Activated T-helper 9 cell treated with anti-CD3 and anti-CD28 coated beads, Interleukin-2, amount 50 U/mL, for 16 hours (primary cell): Measurements from ENCODE around the gene SLC45A2.
"Not testable (repeated sequence)": the region's sequence is repeated elsewhere in the genome, so short reads cannot be mapped to it uniquely, and the experiment has no call there.

Experiments
- DNase-seq: peaks from one replicate; pipeline ENCODE4 v3.0.0-alpha.2; 2020; ENCODE audit warnings: low read depth

Gene SLC45A2

DNA sequence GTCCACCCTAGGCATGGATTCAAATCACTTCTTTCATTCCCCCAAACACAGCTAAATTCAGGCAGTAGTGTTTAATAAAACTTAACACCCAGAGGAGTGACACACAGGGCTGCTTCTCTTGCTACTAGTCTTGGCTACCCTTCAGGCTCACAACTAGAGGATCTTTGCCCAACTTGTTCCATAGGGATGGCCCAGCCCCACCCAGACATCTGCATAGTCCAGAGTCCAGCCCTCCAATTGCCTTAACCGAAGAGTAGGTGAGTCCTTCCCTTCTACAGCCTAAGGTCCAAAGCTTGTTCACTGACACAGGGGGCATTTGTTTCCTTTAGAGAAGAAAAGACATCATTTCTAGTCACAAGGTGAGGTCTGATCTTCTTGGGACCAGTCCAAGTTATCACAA, 63.5 kb downstream of the SLC45A2 start:
- DNase-seq: no peak

DNA sequence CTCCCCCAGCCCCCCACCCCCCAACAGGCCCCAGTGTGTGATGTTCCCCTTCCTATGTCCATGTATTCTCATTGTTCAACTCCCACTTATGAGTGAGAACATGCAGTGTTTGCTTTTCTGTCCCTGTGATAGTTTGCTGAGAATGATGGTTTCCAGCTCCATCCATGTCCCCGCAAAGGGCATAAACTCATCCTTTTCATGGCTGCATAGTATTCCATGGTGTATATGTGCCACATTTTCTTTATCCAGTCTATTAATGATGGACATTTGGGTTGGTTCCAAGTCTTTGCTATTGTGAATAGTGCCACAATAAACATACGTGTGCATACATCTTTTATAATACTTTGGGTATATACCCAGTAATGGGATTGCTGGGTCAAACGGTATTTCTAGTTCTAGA, 69.6 kb downstream of the SLC45A2 start:
- DNase-seq: not testable (repeated sequence)

- not testable (repeated sequence) for DNase-seq
Observed at GRCh38 chr5:33906248-33906647, 78.2 kb downstream of the SLC45A2 start.

DNA sequence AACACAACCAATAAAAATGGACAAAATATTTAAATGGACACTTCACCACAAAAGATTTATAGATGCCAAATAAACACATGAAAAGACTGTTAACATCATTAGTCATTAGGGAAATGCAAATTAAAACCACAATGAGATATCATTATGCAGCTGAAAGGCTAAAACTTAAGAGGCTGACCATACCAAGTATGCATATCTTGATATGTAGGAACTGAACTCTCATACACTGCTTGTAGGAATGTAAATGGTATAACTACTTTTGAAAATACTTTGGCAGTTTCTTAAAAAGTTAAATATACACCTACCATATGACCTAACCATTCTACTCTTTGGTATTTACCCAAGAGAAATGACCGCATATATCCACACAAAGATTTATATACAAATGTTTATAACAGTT, 79.1 kb downstream of the SLC45A2 start:
- DNase-seq: no peak

- no peak for DNase-seq
Observed at GRCh38 chr5:33903118-33903517, 81.4 kb downstream of the SLC45A2 start.

GRCh38 chr5:33901156-33901555, 83.3 kb downstream of the SLC45A2 start:
- DNase-seq: no peak
